GM10266 (cell line): ENCODE data around the gene PAPOLA.

Experiments used
- DNase-seq: peaks from one replicate; pipeline ENCODE4 v3.0.0; 2012; ENCODE audit errors: extremely low spot score
- TF ChIP-seq, protein P1 (sequence below): IDR thresholded peaks from 2 replicates; pipeline ENCODE4 v1.5.1; 2012; ENCODE audit warnings: mild to moderate bottlenecking, low read depth; ENCODE audit not compliant: control insufficient read depth, insufficient read depth; ENCODE audit errors: missing control alignments

The PAPOLA gene

DNA sequence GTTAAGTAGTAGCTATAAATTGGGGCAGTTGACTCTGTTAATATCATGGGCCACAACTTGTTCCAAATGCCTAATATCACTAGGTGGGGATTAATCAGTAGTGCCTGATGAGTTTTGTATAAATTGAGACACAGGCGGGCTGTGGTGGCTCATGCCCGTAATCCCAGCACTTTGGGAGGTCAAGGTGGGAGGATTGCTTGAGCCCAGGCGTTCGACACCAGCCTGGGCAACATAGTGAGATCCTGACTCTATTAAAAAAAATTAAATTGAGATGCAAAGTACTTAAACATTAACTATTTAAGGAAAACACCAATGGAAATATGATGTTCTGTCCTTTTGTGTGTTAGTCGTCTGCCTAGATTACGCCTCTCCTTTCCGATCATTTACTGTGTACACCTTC, 9.0 kb downstream of the PAPOLA start:
- TF ChIP-seq, protein P1, sequence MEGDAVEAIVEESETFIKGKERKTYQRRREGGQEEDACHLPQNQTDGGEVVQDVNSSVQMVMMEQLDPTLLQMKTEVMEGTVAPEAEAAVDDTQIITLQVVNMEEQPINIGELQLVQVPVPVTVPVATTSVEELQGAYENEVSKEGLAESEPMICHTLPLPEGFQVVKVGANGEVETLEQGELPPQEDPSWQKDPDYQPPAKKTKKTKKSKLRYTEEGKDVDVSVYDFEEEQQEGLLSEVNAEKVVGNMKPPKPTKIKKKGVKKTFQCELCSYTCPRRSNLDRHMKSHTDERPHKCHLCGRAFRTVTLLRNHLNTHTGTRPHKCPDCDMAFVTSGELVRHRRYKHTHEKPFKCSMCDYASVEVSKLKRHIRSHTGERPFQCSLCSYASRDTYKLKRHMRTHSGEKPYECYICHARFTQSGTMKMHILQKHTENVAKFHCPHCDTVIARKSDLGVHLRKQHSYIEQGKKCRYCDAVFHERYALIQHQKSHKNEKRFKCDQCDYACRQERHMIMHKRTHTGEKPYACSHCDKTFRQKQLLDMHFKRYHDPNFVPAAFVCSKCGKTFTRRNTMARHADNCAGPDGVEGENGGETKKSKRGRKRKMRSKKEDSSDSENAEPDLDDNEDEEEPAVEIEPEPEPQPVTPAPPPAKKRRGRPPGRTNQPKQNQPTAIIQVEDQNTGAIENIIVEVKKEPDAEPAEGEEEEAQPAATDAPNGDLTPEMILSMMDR: no peak
- DNase-seq: no peak

DNA sequence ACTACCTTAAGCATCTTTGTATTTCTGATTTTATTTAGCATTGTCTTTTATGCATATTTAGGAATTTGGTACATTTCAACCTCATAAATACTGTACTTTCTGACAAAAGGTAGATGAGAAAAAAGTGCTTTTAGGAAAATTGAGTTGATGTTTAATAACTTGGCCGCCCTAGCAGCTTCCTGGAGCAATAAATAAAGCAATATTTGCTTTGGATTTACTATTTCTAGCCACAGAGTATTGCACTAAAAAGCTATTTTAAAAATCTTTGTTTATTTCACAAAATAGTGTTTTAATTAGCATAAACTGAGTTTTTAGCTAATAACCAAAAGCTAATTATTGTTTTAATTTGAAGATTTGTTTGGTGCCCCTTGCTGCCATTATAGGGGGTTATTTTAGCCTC, 9.5 kb downstream of the PAPOLA start:
- TF ChIP-seq, protein P1: no peak
- no peak for DNase-seq

DNA sequence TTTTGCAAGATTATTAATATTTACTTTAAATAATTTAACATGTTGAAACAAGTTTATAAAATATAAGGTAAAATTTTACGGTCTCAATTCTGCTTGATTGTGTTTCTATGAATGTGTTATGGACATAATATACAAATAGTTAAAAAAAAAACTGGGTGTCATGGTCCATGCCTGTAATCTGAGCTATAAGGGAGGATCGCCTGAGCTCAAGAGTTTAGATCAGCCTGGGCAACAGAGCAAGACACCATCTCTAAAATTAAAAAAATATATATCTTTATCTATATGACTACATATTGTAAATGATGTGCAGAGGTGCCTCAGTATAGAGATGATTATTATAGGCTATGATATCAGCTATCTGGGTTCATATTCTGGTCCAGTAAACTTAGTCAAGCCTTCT, 9.9 kb downstream of the PAPOLA start:
- TF ChIP-seq, protein P1: no peak
- no peak for DNase-seq

DNA sequence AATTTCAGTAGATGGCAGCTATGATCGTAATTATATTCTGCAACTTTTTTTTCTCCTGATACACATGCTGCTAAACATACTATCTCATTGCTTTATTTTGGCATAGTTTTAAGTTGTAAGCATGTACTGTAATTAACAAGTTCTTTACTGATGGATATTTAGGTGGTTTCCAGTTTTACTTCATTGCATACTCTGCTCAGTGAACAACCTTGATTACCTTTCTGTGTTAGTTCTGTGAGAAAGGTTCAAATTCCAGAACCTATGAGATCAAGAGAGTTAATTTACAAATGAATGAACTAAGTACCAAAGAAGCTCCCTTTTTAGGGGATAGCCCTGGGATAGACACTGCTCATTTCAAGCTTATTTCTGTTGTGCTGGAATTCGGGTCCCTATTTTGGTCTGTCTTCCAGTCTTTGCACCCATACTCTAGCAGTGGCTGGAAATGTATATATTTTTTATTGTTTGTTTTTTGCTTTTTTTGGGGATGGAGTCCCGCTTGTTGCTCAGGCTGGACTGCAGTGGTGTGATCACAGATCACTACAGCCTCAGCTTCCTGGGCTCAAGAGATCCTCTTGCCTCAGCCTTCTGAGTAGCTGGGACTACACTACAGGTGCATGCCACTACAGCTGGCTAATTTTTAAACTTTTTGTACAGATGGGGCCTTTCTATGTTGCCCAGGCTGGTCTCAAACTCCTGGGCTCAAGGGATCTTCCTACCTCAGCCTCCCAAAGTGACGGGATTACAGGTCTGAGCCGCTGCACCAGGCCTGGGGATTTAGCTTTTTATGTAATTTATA, 10.6 kb downstream of the PAPOLA start:
- TF ChIP-seq, protein P1: no peak
- DNase-seq: no peak

DNA sequence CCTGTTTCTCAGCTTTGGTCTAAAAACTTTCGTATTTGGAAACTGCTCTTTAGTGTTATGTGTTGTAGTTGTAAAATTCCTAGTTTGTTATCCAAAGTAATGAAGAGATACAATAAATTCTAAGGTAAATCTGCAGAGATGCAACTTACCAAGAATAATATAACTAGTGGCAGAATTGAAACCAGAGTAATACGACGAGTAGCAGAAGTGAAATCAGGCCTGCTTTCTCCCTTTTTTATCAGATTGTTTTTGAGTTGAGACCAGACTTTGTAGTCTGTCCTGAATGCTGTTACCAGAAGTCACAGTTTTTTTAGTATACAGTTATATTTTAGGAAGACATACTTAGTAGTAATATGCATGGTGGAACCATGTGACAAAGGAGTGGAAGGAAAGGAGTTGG, 12.5 kb downstream of the PAPOLA start:
- TF ChIP-seq, protein P1: no peak
- DNase-seq: no peak

DNA sequence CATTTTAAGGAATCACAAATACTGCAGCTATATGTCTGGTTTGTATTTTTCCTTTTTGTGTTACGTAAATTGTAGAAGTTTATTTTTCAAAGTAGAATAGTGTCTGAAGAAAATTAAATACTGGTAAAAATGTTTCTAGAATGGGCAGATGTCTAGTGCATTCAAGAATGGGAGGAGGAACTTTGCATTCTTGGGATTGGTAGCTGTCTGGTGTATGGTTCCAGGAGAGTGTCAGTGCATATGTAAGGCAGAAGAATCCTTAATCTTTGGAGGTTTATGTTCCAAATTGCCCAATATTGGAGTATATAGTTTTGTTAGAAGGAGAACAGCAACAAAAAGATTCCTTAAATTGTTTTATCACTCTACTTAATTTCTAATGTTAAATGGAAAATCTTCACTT, 13.5 kb downstream of the PAPOLA start:
- no peak for DNase-seq

DNA sequence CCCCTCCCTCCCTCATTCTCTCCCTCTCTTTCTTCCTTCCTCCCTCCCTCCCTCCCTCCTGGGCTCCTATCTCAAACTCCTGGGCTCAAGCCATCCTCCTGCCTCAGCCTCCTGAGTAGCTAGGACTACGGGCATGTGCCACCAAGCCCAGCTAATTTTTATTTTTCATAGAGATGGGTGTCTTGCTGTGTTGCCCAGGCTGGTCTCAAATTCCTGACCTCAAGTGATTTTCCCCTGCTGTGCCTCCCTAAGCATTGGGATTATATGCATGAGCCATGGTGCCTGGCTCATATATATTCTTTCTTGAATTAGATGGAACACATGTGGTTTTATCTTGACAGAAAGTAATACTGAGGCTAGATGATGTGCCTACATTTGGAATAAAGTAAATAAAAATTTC, 14.2 kb downstream of the PAPOLA start:
- TF ChIP-seq, protein P1: no peak
- DNase-seq: no peak

More for the DNA sequence above, 13.5 kb downstream of the PAPOLA start:
- TF ChIP-seq, protein P1: no peak
